HG02642 (cell line): ENCODE results near the gene AHR.
A peak's percentile ranks its signal among the peaks of the same experiment; 100 is the strongest.

ENCODE experiments used
- ATAC-seq: cut with Tn5 transposase; IDR thresholded peaks from one replicate; pipeline ENCODE4 v1.9.1; 2021; ENCODE audit warnings: mild to moderate bottlenecking; ENCODE audit not compliant: unreplicated experiment, poor library complexity

The AHR gene

GRCh38 chr7:17298102-17298839 lies at the start of gene AHR:
Gene AHR, plus strand, starts transcription at chr7:17298652. Its CDS starts 613 bp downstream, at chr7:17299265.
- peak; percentile 70 for ATAC-seq

GRCh38 chr7:17253885-17254284 lies 44.6 kb upstream of the AHR start:
- no peak for ATAC-seq

GRCh38 chr7:17255926-17256325 lies 42.5 kb upstream of the AHR start:
- no peak for ATAC-seq

GRCh38 chr7:17256375-17256774 lies 42.1 kb upstream of the AHR start:
- no peak for ATAC-seq

- ATAC-seq = no peak
Observed at GRCh38 chr7:17266565-17266964, 31.9 kb upstream of the AHR start.

GRCh38 chr7:17269341-17270221 lies 28.9 kb upstream of the AHR start:
- no peak for ATAC-seq

GRCh38 chr7:17274551-17275245 lies 23.8 kb upstream of the AHR start:
- no peak for ATAC-seq

GRCh38 chr7:17275749-17276671 lies 22.4 kb upstream of the AHR start:
- ATAC-seq = no peak

- no peak for ATAC-seq
Observed at GRCh38 chr7:17279061-17279460, 19.4 kb upstream of the AHR start.

GRCh38 chr7:17289074-17289645 lies 9.3 kb upstream of the AHR start:
- ATAC-seq = no peak

GRCh38 chr7:17292843-17293242 lies 5.6 kb upstream of the AHR start:
- no peak for ATAC-seq

- ATAC-seq = no peak
Observed at GRCh38 chr7:17293481-17293880, 5.0 kb upstream of the AHR start.

GRCh38 chr7:17297243-17297642 lies 1.2 kb upstream of the AHR start:
- ATAC-seq = no peak

- ATAC-seq = peak; percentile 51
Observed at GRCh38 chr7:17298840-17299482, 509 bp downstream of the AHR start.

GRCh38 chr7:17299483-17299991 lies 1.1 kb downstream of the AHR start:
- ATAC-seq = peak; percentile 2

GRCh38 chr7:17300012-17300411 lies 1.6 kb downstream of the AHR start:
- ATAC-seq = no peak

- ATAC-seq = no peak
Observed at GRCh38 chr7:17300437-17300836, 2.0 kb downstream of the AHR start.

- no peak for ATAC-seq
Observed at GRCh38 chr7:17301471-17302456, 3.3 kb downstream of the AHR start.
